H4 (cell line): ENCODE results near the gene RFLNA. TPM values are rescaled to one million over a fixed set of nuclear protein-coding genes. Genes with fewer than 3 reads are reported as not detected.
"Not testable (repeated sequence)": the region's sequence is repeated elsewhere in the genome, so short reads cannot be mapped to it uniquely, and the experiment has no call there.

Experiments
- DNase-seq: peaks from one replicate; pipeline ENCODE4 v3.0.0-alpha.2; 2015; ENCODE audit warnings: low spot score
- total RNA-seq: library from RNA; depleted of rRNA; stranded (reverse); fragments of >200 nt; shearing (Covaris generic); gene quantifications from 2 replicates; pipeline ENCODE4 v1.2.3, GENCODE V29; 2014

Gene RFLNA
- total RNA-seq, 1 experiment from 2014 or later: not detected

- no peak for DNase-seq
These were observed 24.6 kb downstream of the RFLNA start for GRCh38 chr12:124319368-124320050.

- no peak for DNase-seq
These were observed 26.2 kb downstream of the RFLNA start for GRCh38 chr12:124321040-124321481.

- DNase-seq: no peak
These were observed 26.8 kb downstream of the RFLNA start for GRCh38 chr12:124321556-124322270.

GRCh38 chr12:124322271-124322998 lies 27.5 kb downstream of the RFLNA start:
- no peak for DNase-seq

- not testable (repeated sequence) for DNase-seq
These were observed 28.1 kb downstream of the RFLNA start for GRCh38 chr12:124322999-124323328.

GRCh38 chr12:124323771-124324530 lies 29.1 kb downstream of the RFLNA start:
- no peak for DNase-seq

GRCh38 chr12:124324803-124325705 lies 30.2 kb downstream of the RFLNA start:
- no peak for DNase-seq

GRCh38 chr12:124326104-124326503 lies 31.2 kb downstream of the RFLNA start:
- no peak for DNase-seq

- no peak for DNase-seq
These were observed 32.0 kb downstream of the RFLNA start for GRCh38 chr12:124326871-124327270.

GRCh38 chr12:124327362-124328043 lies 32.6 kb downstream of the RFLNA start:
- DNase-seq: no peak

- no peak for DNase-seq
These were observed 33.2 kb downstream of the RFLNA start for GRCh38 chr12:124328116-124328515.

- DNase-seq: no peak
These were observed 33.7 kb downstream of the RFLNA start for GRCh38 chr12:124328636-124329035.

GRCh38 chr12:124332058-124332672 lies 37.3 kb downstream of the RFLNA start:
- no peak for DNase-seq

- DNase-seq: no peak
These were observed 38.0 kb downstream of the RFLNA start for GRCh38 chr12:124332900-124333299.

GRCh38 chr12:124333724-124334123 lies 38.8 kb downstream of the RFLNA start:
- no peak for DNase-seq

- DNase-seq: no peak
These were observed 39.4 kb downstream of the RFLNA start for GRCh38 chr12:124334266-124334665.

- DNase-seq: no peak
These were observed 40.1 kb downstream of the RFLNA start for GRCh38 chr12:124334976-124335375.

- no peak for DNase-seq
These were observed 40.7 kb downstream of the RFLNA start for GRCh38 chr12:124335426-124336183.

GRCh38 chr12:124336184-124336437 lies 41.2 kb downstream of the RFLNA start:
- DNase-seq: no peak
